Vagina (tissue), 2 donors: Measurements from ENCODE around the gene ABCA2. TPM values are rescaled to one million over a fixed set of nuclear protein-coding genes. Genes with fewer than 3 reads are reported as not detected.
A peak's percentile ranks its signal among the peaks of the same experiment; 100 is the strongest.

ENCODE experiments used
- DNase-seq, 2 donors: peaks; one replicate each; pipeline ENCODE4 v3.0.0-alpha.2; 2017; ENCODE audit errors: extremely low spot score in 2 of 2
- H3K27ac ChIP-seq: fragments of 200-600 bp; sonication (generic); one replicate; pipeline ENCODE4 v1.5.1; 2019
- H3K27me3 ChIP-seq: fragments of 200-600 bp; sonication (generic); one replicate; pipeline ENCODE4 v1.5.1; 2019
- H3K36me3 ChIP-seq, 2 donors: fragments of 200-600 bp; sonication (generic); one replicate each; pipeline ENCODE4 v1.5.1; 2017 to 2019
- H3K4me1 ChIP-seq: fragments of 200-600 bp; sonication (generic); one replicate; pipeline ENCODE4 v1.5.1; 2019
- H3K4me3 ChIP-seq, 2 donors: fragments of 200-600 bp; sonication (generic); 1 replicate in 1 of 2; 2 replicates in 1 of 2; pipeline ENCODE4 v1.5.1; 2016 to 2019
- H3K9me3 ChIP-seq: fragments of 200-600 bp; sonication (generic); one replicate; pipeline ENCODE4 v1.5.1; 2019
- CTCF ChIP-seq, 3 experiments: fragments of 450-650 bp in 2 of 3; fragments of 200-600 bp in 1 of 3; sonication (generic) in 1 of 3; IDR thresholded peaks; one replicate each; pipeline ENCODE4 v1.5.1; 2017 to 2019; ENCODE audit warnings: antibody characterized with exemption in 3 of 3, mild to moderate bottlenecking in 2 of 3, moderate library complexity in 2 of 3
- POLR2A ChIP-seq, 2 donors: fragments of 450-650 bp; IDR thresholded peaks; one replicate each; pipeline ENCODE4 v1.6.1; 2017; ENCODE audit warnings: antibody characterized with exemption in 2 of 2, mild to moderate bottlenecking in 2 of 2, moderate library complexity in 2 of 2
- POLR2AphosphoS5 ChIP-seq, 2 donors: sonication (generic); formaldehyde crosslinking; IDR thresholded peaks; one replicate each; pipeline ENCODE4 v1.9.0; 2017; ENCODE audit warnings: antibody characterized with exemption in 2 of 2, mild to moderate bottlenecking in 2 of 2, low read depth in 1 of 2; ENCODE audit not compliant: insufficient read depth in 1 of 2
- intact Hi-C: fragments of 100-400 bp; cut with DNase I; formaldehyde crosslinking; loops from one replicate; pipeline ENCODE4 v1.15.1; 2023
- total RNA-seq: library from RNA; depleted of rRNA; stranded (reverse); fragments of >200 nt; gene quantifications from one replicate; pipeline ENCODE4 v1.2.3, GENCODE V29; 2016

ABCA2 gene
- total RNA-seq, 1 donor from 2014 or later: 44.0 TPM

- Histone ChIP-seq H3K4me1 (peaks cover 43% of the 10 kb centered on the region), H3K4me3 (no peak overlapping the region), H3K27me3 (no peaks in the 10 kb centered on the region), H3K27ac (no peak overlapping the region), H3K9me3 (no peaks in the 10 kb centered on the region), H3K36me3 (no peaks in the 10 kb centered on the region)
- DNase-seq: no peak
- intact Hi-C loops: no loop called here
- no peak for TF ChIP-seq CTCF (IDR thresholded peaks at IDR 0.05)
- TF ChIP-seq POLR2AphosphoS5 (IDR thresholded peaks at IDR 0.05; ENCODE audit: insufficient read depth in 1 of 2, low read depth in 1 of 2): no peak
- TF ChIP-seq POLR2A (IDR thresholded peaks at IDR 0.05): no peak
Observed at GRCh38 chr9:137052293-137052692, 24.3 kb upstream of the ABCA2 start.

DNA sequence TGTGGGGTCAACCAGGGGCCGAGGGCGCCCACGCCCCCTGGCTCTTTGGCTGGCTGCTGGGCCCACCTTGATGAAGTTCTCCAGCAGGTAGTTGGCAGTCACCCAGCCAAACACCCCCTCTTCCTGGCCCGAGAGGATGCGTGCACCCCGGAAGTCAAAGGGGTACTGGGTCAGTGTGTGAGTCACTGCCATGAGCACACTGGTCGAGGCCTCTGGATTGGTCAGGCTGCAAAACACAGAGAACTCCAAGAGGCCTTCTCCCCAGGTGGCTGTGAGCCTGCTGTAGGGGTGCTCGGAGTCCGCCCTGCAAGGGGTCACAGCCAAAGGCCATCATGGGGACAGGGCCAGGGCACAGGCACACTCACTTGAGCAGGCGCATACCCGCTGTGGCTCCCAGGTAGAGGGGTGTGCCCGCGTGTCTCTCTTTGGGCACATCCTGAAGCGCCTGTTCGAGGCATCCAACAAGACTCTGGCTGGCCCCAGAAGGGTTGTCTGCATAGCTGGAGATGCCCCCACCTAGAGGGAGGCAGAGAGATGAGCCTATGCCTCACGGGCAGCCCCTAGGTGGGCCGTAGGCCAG lies 23.2 kb upstream of the ABCA2 start:
- TF ChIP-seq POLR2AphosphoS5 (IDR thresholded peaks at IDR 0.05; ENCODE audit: insufficient read depth in 1 of 2, low read depth in 1 of 2) (no peak), POLR2A (IDR thresholded peaks at IDR 0.05) (no peak), CTCF (IDR thresholded peaks at IDR 0.05) (no peak)
- H3K4me1 ChIP-seq: peaks cover 46% of the 10 kb centered on the region

DNA sequence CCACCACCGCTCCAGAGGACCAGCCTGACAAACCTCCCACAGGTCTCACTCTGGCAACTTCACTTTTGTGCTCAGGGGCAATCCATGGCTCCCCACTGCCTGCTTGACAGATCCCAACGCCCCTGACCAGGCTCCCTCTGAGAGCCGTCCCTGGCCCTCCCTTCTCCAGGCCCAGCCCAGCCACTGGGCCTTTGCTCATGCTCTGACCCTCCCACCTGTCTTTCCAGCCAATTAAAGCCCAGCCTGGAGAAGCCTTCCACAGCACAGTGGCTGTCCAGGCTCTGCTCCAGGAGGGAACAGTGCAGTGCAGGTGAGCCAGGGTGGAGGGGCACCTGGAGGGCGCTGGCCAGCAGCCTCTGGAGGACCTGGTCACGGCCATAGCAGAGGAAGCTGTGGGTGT lies 22.5 kb upstream of the ABCA2 start:
- intact Hi-C loops: no loop called here
- no peak overlapping the region for H3K4me3 ChIP-seq
- H3K9me3 ChIP-seq: no peaks in the 10 kb centered on the region
- no peak for TF ChIP-seq POLR2A (IDR thresholded peaks at IDR 0.05)
- TF ChIP-seq POLR2AphosphoS5 (IDR thresholded peaks at IDR 0.05; ENCODE audit: insufficient read depth in 1 of 2, low read depth in 1 of 2): no peak
- TF ChIP-seq CTCF (IDR thresholded peaks at IDR 0.05): no peak
- no peaks in the 10 kb centered on the region for H3K36me3 ChIP-seq
- no peak for DNase-seq
- H3K27ac ChIP-seq: no peak overlapping the region
- no peaks in the 10 kb centered on the region for H3K27me3 ChIP-seq
- H3K4me1 ChIP-seq: peaks cover 44% of the 10 kb centered on the region

More for the DNA sequence above, 23.2 kb upstream of the ABCA2 start:
- Histone ChIP-seq H3K4me3 (no peak overlapping the region), H3K27me3 (no peaks in the 10 kb centered on the region), H3K27ac (no peak overlapping the region), H3K9me3 (no peaks in the 10 kb centered on the region), H3K36me3 (no peaks in the 10 kb centered on the region)
- no peak for DNase-seq
- intact Hi-C loops: no loop called here

- TF ChIP-seq POLR2A (IDR thresholded peaks at IDR 0.05): no peak
- TF ChIP-seq POLR2AphosphoS5 (IDR thresholded peaks at IDR 0.05; ENCODE audit: insufficient read depth in 1 of 2, low read depth in 1 of 2): no peak
- peak in 1 of 3 experiments; percentile 12 for TF ChIP-seq CTCF (IDR thresholded peaks at IDR 0.05)
- DNase-seq: no peak
- Histone ChIP-seq H3K27ac (no peak overlapping the region), H3K4me3 (no peak overlapping the region), H3K36me3 (no peaks in the 10 kb centered on the region), H3K27me3 (no peaks in the 10 kb centered on the region), H3K9me3 (no peaks in the 10 kb centered on the region), H3K4me1 (peaks cover 43% of the 10 kb centered on the region)
- intact Hi-C loops: no loop called here
Observed at GRCh38 chr9:137049544-137050449, 21.8 kb upstream of the ABCA2 start.
